H1 (cell line): Measurements from ENCODE around the gene S100A8. TPM values are rescaled to one million over a fixed set of nuclear protein-coding genes. Genes with fewer than 3 reads are reported as not detected.
A peak's percentile ranks its signal among the peaks of the same experiment; 100 is the strongest.

Experiments
- CTCF ChIA-PET: fragments of 300-600 bp; sonication (Branson Sonifier 250); formaldehyde crosslinking; loops from one replicate; lab custom pipeline; 2021; ENCODE audit not compliant: partially characterized antibody; lab: Charles Lee
- POLR2A ChIA-PET: fragments of 300-600 bp; sonication (Branson Sonifier 250); formaldehyde crosslinking; loops from one replicate; lab custom pipeline; 2021; ENCODE audit warnings: inconsistent platforms; ENCODE audit not compliant: partially characterized antibody; lab: Charles Lee
- DNase-seq, 2 experiments: peaks; one replicate each; pipeline versions ENCODE4 v3.0.0 to v3.0.0-alpha.2; 2010 to 2022; ENCODE audit warnings: low spot score in 2 of 2, low read depth in 1 of 2, mixed read lengths in 1 of 2
- FAIRE-seq: peaks from 2 replicates; lab custom pipeline; 2011; peaks lifted over from hg19 to GRCh38; lab: Jason Lieb, UNC
- H2AFZ ChIP-seq: 2 replicates; pipeline ENCODE4 v1.8.1; 2012; ENCODE audit warnings: low read length, inconsistent platforms
- H2AK5ac ChIP-seq: 2 replicates; pipeline ENCODE4 v1.6.1; 2013; ENCODE audit warnings: low read depth, low read length
- H2BK120ac ChIP-seq: replicated peaks from 2 replicates; pipeline ENCODE3; 2013; ENCODE audit warnings: low read depth, low read length, inconsistent platforms
- H2BK12ac ChIP-seq: 2 replicates; pipeline ENCODE4 v1.6.1; 2013; ENCODE audit warnings: low read depth, low read length
- H2BK15ac ChIP-seq: 2 replicates; pipeline ENCODE4 v1.6.1; 2013; ENCODE audit warnings: low read length
- H2BK20ac ChIP-seq: 2 replicates; pipeline ENCODE4 v1.6.1; 2013; ENCODE audit warnings: low read length
- H2BK5ac ChIP-seq: 2 replicates; pipeline ENCODE4 v1.6.1; 2013; ENCODE audit warnings: low read depth, low read length
- H3K14ac ChIP-seq: 2 replicates; pipeline ENCODE4 v1.6.1; 2013; ENCODE audit warnings: inconsistent platforms; ENCODE audit not compliant: insufficient read length
- H3K18ac ChIP-seq: 2 replicates; pipeline ENCODE4 v1.6.1; 2013; ENCODE audit warnings: low read length; ENCODE audit errors: extremely low read depth
- H3K23ac ChIP-seq: 2 replicates; pipeline ENCODE4 v1.6.1; 2013; ENCODE audit warnings: inconsistent platforms; ENCODE audit not compliant: insufficient read length
- H3K23me2 ChIP-seq: 2 replicates; pipeline ENCODE4 v1.6.1; 2013; ENCODE audit warnings: low read depth, low read length
- H3K27ac ChIP-seq: 2 replicates; pipeline ENCODE4 v1.6.1; 2011; ENCODE audit warnings: low read depth, low read length, inconsistent platforms
- H3K27me3 ChIP-seq, 4 experiments: replicated peaks in 1 of 4; 1 replicate in 1 of 4; 2 replicates in 3 of 4; pipeline versions ENCODE4 v1.6.1 to v1.8.1; 2011 to 2013; ENCODE audit warnings: low read length in 3 of 4, mild to moderate bottlenecking in 3 of 4, inconsistent platforms in 2 of 4, mixed read lengths in 2 of 4, moderate library complexity in 1 of 4; ENCODE audit not compliant: control insufficient read depth in 3 of 4, insufficient read depth in 3 of 4; ENCODE audit errors: extremely low read depth in 1 of 4
- H3K36me3 ChIP-seq, 4 experiments: 2 replicates each; pipeline versions ENCODE4 v1.6.1 to v1.8.1; 2011 to 2013; ENCODE audit warnings: mild to moderate bottlenecking in 4 of 4, low read length in 3 of 4, moderate library complexity in 2 of 4, control low read depth in 1 of 4, inconsistent platforms in 1 of 4; ENCODE audit not compliant: insufficient read depth in 4 of 4, control insufficient read depth in 2 of 4
- H3K4ac ChIP-seq: replicated peaks from 2 replicates; pipeline ENCODE3; 2013; ENCODE audit warnings: low read length, low read depth, mixed read lengths, inconsistent platforms; ENCODE audit not compliant: insufficient read length
- H3K4me1 ChIP-seq, 4 experiments: replicated peaks in 1 of 4; 1 replicate in 1 of 4; 2 replicates in 3 of 4; pipeline versions ENCODE4 v1.6.1 to v1.8.1; 2011 to 2013; ENCODE audit warnings: low read length in 3 of 4, inconsistent platforms in 2 of 4, mixed read lengths in 1 of 4; ENCODE audit not compliant: insufficient read depth in 4 of 4, control insufficient read depth in 3 of 4
- H3K4me2 ChIP-seq, 2 experiments: 2 replicates each; pipeline versions ENCODE4 v1.6.1 to v1.8.1; 2011 to 2013; ENCODE audit warnings: low read depth in 2 of 2, low read length in 2 of 2, control low read depth in 1 of 2, inconsistent platforms in 1 of 2, mild to moderate bottlenecking in 1 of 2; ENCODE audit not compliant: insufficient read depth in 1 of 2
- H3K4me3 ChIP-seq, 4 experiments: fragments of 200-600, 300-600 bp in 1 of 4; sonication (generic), shearing (Covaris generic), sonication (Bioruptor Twin) in 1 of 4; 2 replicates each; pipeline versions ENCODE4 v1.5.1 to v1.8.1; 2011 to 2016; ENCODE audit warnings: low read length in 4 of 4, low read depth in 3 of 4, control low read depth in 2 of 4, inconsistent platforms in 2 of 4, mild to moderate bottlenecking in 2 of 4, mixed read lengths in 1 of 4, moderate library complexity in 1 of 4; ENCODE audit not compliant: insufficient read depth in 2 of 4; ENCODE audit errors: extremely low read depth in 1 of 4
- H3K56ac ChIP-seq: replicated peaks from 2 replicates; pipeline ENCODE3; 2013; ENCODE audit warnings: low read depth, mild to moderate bottlenecking, mixed read lengths, low read length, inconsistent platforms; ENCODE audit not compliant: insufficient read length
- H3K79me1 ChIP-seq: 2 replicates; pipeline ENCODE4 v1.6.1; 2013; ENCODE audit warnings: low read depth, low read length, control low read depth
- H3K79me2 ChIP-seq, 2 experiments: 2 replicates each; pipeline versions ENCODE4 v1.6.1 to v1.8.1; 2012 to 2013; ENCODE audit warnings: low read length in 2 of 2, mild to moderate bottlenecking in 2 of 2, inconsistent platforms in 1 of 2; ENCODE audit not compliant: insufficient read depth in 2 of 2, control insufficient read depth in 1 of 2
- H3K9ac ChIP-seq, 4 experiments: replicated peaks in 1 of 4; 1 replicate in 1 of 4; 2 replicates in 3 of 4; pipeline versions ENCODE4 v1.6.1 to v1.8.1; 2011 to 2013; ENCODE audit warnings: low read depth in 3 of 4, low read length in 3 of 4, control low read depth in 2 of 4, mild to moderate bottlenecking in 2 of 4, moderate library complexity in 2 of 4, inconsistent platforms in 1 of 4; ENCODE audit errors: extremely low read depth in 1 of 4
- H3K9me3 ChIP-seq, 2 experiments: 2 replicates each; pipeline versions ENCODE4 v1.6.1 to v1.8.1; 2012 to 2013; ENCODE audit warnings: mild to moderate bottlenecking in 2 of 2, moderate library complexity in 2 of 2, control low read depth in 1 of 2, inconsistent platforms in 1 of 2, low read depth in 1 of 2, low read length in 1 of 2, mixed read lengths in 1 of 2; ENCODE audit not compliant: insufficient read depth in 2 of 2
- H4K20me1 ChIP-seq, 2 experiments: replicated peaks in 1 of 2; 2 replicates each; pipeline versions ENCODE3 to v1.8.1; 2011 to 2013; ENCODE audit warnings: inconsistent platforms in 2 of 2, low read length in 2 of 2, mild to moderate bottlenecking in 1 of 2; ENCODE audit not compliant: insufficient read depth in 2 of 2, control insufficient read depth in 1 of 2
- H4K5ac ChIP-seq: 2 replicates; pipeline ENCODE4 v1.6.1; 2013; ENCODE audit warnings: low read length, low read depth, mixed read lengths, inconsistent platforms; ENCODE audit not compliant: insufficient read length
- H4K8ac ChIP-seq: 2 replicates; pipeline ENCODE4 v1.8.0; 2013; ENCODE audit warnings: mild to moderate bottlenecking, moderate library complexity, low read length, inconsistent platforms; ENCODE audit not compliant: insufficient read depth; ENCODE audit errors: extremely low read depth
- H4K91ac ChIP-seq: replicated peaks from 2 replicates; pipeline ENCODE3; 2013; ENCODE audit warnings: low read length, mixed read lengths, inconsistent platforms; ENCODE audit not compliant: insufficient read length
- CBX5 ChIP-seq: fragments of 300-800, 300-1000 bp; sonication (generic); IDR thresholded peaks from 2 replicates; pipeline ENCODE4 v1.7.1; 2016; ENCODE audit warnings: antibody characterized with exemption, low read length, low read depth
- HDAC6 ChIP-seq: IDR thresholded peaks from one replicate; pipeline ENCODE4 v1.7.1; 2012; ENCODE audit warnings: low read depth, mild to moderate bottlenecking, inconsistent platforms, low read length, moderate library complexity
- MAFK ChIP-seq: IDR thresholded peaks from 2 replicates; pipeline ENCODE4 v1.6.1; 2012; ENCODE audit warnings: low read depth, mild to moderate bottlenecking, improper control_type of control experiment, low read length
- PHF8 ChIP-seq: fragments of 200-600 bp; sonication (generic); conservative IDR thresholded peaks from 2 replicates; pipeline ENCODE4 v1.7.1; 2012; ENCODE audit warnings: low read depth, mild to moderate bottlenecking, inconsistent platforms, low read length, moderate library complexity
- POLR2AphosphoS5 ChIP-seq: IDR thresholded peaks from 2 replicates; pipeline ENCODE4 v1.6.1; 2011; ENCODE audit warnings: low read depth, low read length
- SIRT6 ChIP-seq: IDR thresholded peaks from one replicate; pipeline ENCODE4 v1.7.1; 2012; ENCODE audit warnings: low read length, inconsistent platforms
- SP2 ChIP-seq: IDR thresholded peaks from 2 replicates; pipeline ENCODE4 v1.6.1; 2012; ENCODE audit warnings: mild to moderate bottlenecking, low read length, inconsistent platforms
- SP4 ChIP-seq: IDR thresholded peaks from 2 replicates; pipeline ENCODE4 v1.6.1; 2012; ENCODE audit warnings: low read length, inconsistent platforms
- SRF ChIP-seq: IDR thresholded peaks from 2 replicates; pipeline ENCODE4 v1.6.1; 2011; ENCODE audit warnings: mild to moderate bottlenecking, low read depth, low read length, moderate library complexity
- TAF7 ChIP-seq: optimal IDR thresholded peaks from 2 replicates; pipeline ENCODE3; 2011; ENCODE audit warnings: low read depth, mild to moderate bottlenecking, inconsistent platforms, low read length, moderate library complexity, borderline replicate concordance
- TEAD4 ChIP-seq: IDR thresholded peaks from 2 replicates; pipeline ENCODE4 v1.6.1; 2012; ENCODE audit warnings: low read depth, low read length, inconsistent platforms, mixed read lengths
- USF2 ChIP-seq: IDR thresholded peaks from 2 replicates; pipeline ENCODE4 v1.6.1; 2011; ENCODE audit warnings: low read length, improper control_type of control experiment
- WGBS, 2 experiments: shearing (Covaris generic) in 1 of 2; methylation state at CpG; one replicate each; pipeline versions ENCODE4 v1.1.6 to v1.1.7; 2013 to 2015; ENCODE audit warnings: low lambda C conversion rate in 2 of 2, mixed read lengths in 2 of 2, inconsistent platforms in 1 of 2, low coverage in 1 of 2, missing lambda C conversion rate in 1 of 2; ENCODE audit not compliant: insufficient replicate concordance in 2 of 2, insufficient coverage in 1 of 2, insufficient read length in 1 of 2; ENCODE audit errors: extremely low coverage in 1 of 2, missing lambda C conversion rate in 1 of 2; 5-methylcytosine and 5-hydroxymethylcytosine counted together
- polyA plus RNA-seq, 7 experiments: library from polyadenylated mRNA; depleted of rRNA in 3 of 7; stranded (reverse) in 5 of 7; unstranded in 2 of 7; fragments of >200 nt in 5 of 7; fragments of 200-250 nt in 2 of 7; gene quantifications; 1 replicate in 5 of 7; 2 replicates in 1 of 7; 4 replicates in 1 of 7; pipeline versions ENCODE4 v1.2.1 to v1.2.3, GENCODE V29; 2011 to 2013; ENCODE audit warnings: missing spikeins in 2 of 7, mixed read lengths in 2 of 7
- total RNA-seq: library from RNA; stranded (reverse); fragmentation: NEBNext Ultra II Directional; extraction: Animal tissue kit (Norgen Biotek cat#: 25700); gene quantifications from 2 replicates; pipeline ENCODE4 v1.2.1, GENCODE V29; 2021
- TF ChIP-seq, protein P1 (sequence below): IDR thresholded peaks from 2 replicates; pipeline ENCODE4 v1.6.1; 2011; ENCODE audit warnings: low read depth, mild to moderate bottlenecking, low read length; ENCODE audit not compliant: insufficient read depth

Gene S100A8
- total and polyA plus RNA-seq, 2 of the 8 experiments (the other 6 are each of a cell fraction or from before 2014, with no cell fraction given): not detected

- FAIRE-seq (no peak), DNase-seq (peak in 1 of 2 experiments; percentile 35)
- no peak overlapping the region for H2BK15ac ChIP-seq
- H3K14ac ChIP-seq: no peak overlapping the region
- H3K56ac ChIP-seq: no peak overlapping the region
- H2BK12ac ChIP-seq: no peak overlapping the region
- no peak overlapping the region for H3K9ac ChIP-seq
- POLR2A ChIA-PET: no interaction called here
- CTCF ChIA-PET: interaction anchor here (0.7 to 3.0 kb wide), 8 partner anchors 13 to 353 kb away, joined by 3 to 19 read pairs (median 4); no protein-coding TSS in a partner anchor
- no peak overlapping the region for H2AFZ ChIP-seq
- no peak overlapping the region for H4K5ac ChIP-seq
- H3K23ac ChIP-seq: no peak overlapping the region
- H3K27me3 ChIP-seq: no peaks in the 10 kb centered on the region
- H2BK5ac ChIP-seq: no peak overlapping the region
- H4K91ac ChIP-seq: no peak overlapping the region
- no peak overlapping the region for H2BK120ac ChIP-seq
- H3K23me2 ChIP-seq: no peaks in the 10 kb centered on the region; the same call in 1 of the 2 replicates
- no peaks in the 10 kb centered on the region for H3K36me3 ChIP-seq
- no peak overlapping the region for H2AK5ac ChIP-seq
- H3K18ac ChIP-seq: no peak overlapping the region
- no peaks in the 10 kb centered on the region for H3K79me2 ChIP-seq
- peaks cover 0 to 7% of the 10 kb centered on the region in 2 experiments for H4K20me1 ChIP-seq
- no peak overlapping the region for H4K8ac ChIP-seq
- WGBS, 2 experiments: 87% methylated on average over 11 of the region's 12 CpGs; no CpG with 5 or more reads in 1 of the 2 experiments
- no peak overlapping the region for H3K4me3 ChIP-seq
- H3K4me1 ChIP-seq: no peaks in the 10 kb centered on the region; a peak in 2 of 7 replicates
- no peak overlapping the region for H3K4me2 ChIP-seq
- H2BK20ac ChIP-seq: no peak overlapping the region
- no peak overlapping the region for H3K4ac ChIP-seq
- H3K9me3 ChIP-seq: no peaks in the 10 kb centered on the region
- H3K79me1 ChIP-seq: no peaks in the 10 kb centered on the region
- no peak overlapping the region for H3K27ac ChIP-seq
- TF ChIP-seq MAFK: no peak
- TF ChIP-seq SIRT6: no peak
- TF ChIP-seq POLR2AphosphoS5: no peak
- no peak for TF ChIP-seq CBX5
- no peak for TF ChIP-seq SP2
- TF ChIP-seq TEAD4: no peak
- TF ChIP-seq PHF8: no peak
- TF ChIP-seq, protein P1, sequence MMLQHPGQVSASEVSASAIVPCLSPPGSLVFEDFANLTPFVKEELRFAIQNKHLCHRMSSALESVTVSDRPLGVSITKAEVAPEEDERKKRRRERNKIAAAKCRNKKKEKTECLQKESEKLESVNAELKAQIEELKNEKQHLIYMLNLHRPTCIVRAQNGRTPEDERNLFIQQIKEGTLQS: no peak
- no peak for TF ChIP-seq TAF7
- no peak for TF ChIP-seq SRF
- no peak for TF ChIP-seq HDAC6
- TF ChIP-seq USF2: no peak
- TF ChIP-seq SP4: no peak
Measured at GRCh38 chr1:153428073-153428638, 37.3 kb upstream of the S100A8 start.
